ENCODE data around the gene NRXN3.

GRCh38 chr14:79278798-79279644, 1108.8 kb downstream of the NRXN3 start:
- TF ChIP-seq KLF9 (tag by site-specific recombination; IDR thresholded peaks at IDR 0.05; ENCODE audit: low read depth) (peak; percentile 14; the same call in 1 of the 2 replicates), CTCF (tag by site-specific recombination; IDR thresholded peaks at IDR 0.05) (no peak), ZBTB11 (tag by site-specific recombination; conservative IDR thresholded peaks at IDR 0.05; ENCODE audit: low read depth) (0 out of 2 replicates have a peak, but pooled peaks have one; percentile 26), ZNF416 (tag by site-specific recombination; IDR thresholded peaks at IDR 0.05) (no peak), ZNF501 (tag by site-specific recombination; IDR thresholded peaks at IDR 0.05) (peak; percentile 59; the same call in 1 of the 2 replicates), ZNF274 (IDR thresholded peaks at IDR 0.05; ENCODE audit: low read length) (no peak), ZNF274 (tag by site-specific recombination; IDR thresholded peaks at IDR 0.05; ENCODE audit: borderline replicate concordance) (no peak), ZBTB44 (tag by site-specific recombination; IDR thresholded peaks at IDR 0.05) (no peak), ZBTB26 (tag by site-specific recombination; optimal IDR thresholded peaks at IDR 0.05) (peak; percentile 96), IKZF3 (tag by site-specific recombination; IDR thresholded peaks at IDR 0.05) (no peak), GLIS1 (tag by site-specific recombination; IDR thresholded peaks at IDR 0.05) (no peak; the same call in none of the 2 replicates), ZNF621 (tag by site-specific recombination; IDR thresholded peaks at IDR 0.05) (no peak), ZNF10 (tag by site-specific recombination; IDR thresholded peaks at IDR 0.05) (peak; percentile 53; the same call in 1 of the 2 replicates), TCF7L2 (IDR thresholded peaks at IDR 0.05; ENCODE audit: borderline replicate concordance, low read depth, low read length) (no peak), PRDM10 (tag by site-specific recombination; IDR thresholded peaks at IDR 0.05) (peak; percentile 89)
